ENCODE measurements around the gene RPP21. TPM values are rescaled to one million over a fixed set of nuclear protein-coding genes. Genes with fewer than 3 reads are reported as not detected.

RPP21 gene
- total RNA-seq, 1 donor from 2014 or later = 74.3 TPM

DNA sequence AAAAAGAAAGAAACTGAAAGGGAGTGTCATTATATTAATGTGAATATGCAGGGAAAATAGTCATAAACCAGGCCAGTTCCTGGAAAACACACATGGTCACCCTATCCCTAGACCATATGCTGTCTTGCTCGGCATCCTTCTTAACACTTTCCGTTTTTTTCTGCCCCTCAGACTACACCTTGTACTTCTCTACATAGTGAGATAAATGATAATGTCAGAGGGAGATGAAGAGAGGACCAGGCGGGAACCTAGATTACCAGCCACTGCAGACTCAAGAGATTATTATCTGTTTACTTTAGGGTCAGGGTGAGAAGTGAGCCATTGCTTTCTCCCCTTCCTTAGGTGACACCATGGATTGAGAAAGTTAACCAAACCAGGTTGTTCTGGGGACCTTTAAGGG lies 3.7 kb upstream of the RPP21 start:
- DNase-seq (ENCODE audit: low read depth) = no peak
- Histone ChIP-seq H3K4me3 (ENCODE audit: low read depth, low read length) (no peak overlapping the region), H3K27me3 (ENCODE audit: control insufficient read depth, insufficient read depth, low read length) (no peaks in the 10 kb centered on the region), H3K36me3 (ENCODE audit: control insufficient read depth, insufficient read depth, low read length) (no peaks in the 10 kb centered on the region)
- TF ChIP-seq, protein P1, sequence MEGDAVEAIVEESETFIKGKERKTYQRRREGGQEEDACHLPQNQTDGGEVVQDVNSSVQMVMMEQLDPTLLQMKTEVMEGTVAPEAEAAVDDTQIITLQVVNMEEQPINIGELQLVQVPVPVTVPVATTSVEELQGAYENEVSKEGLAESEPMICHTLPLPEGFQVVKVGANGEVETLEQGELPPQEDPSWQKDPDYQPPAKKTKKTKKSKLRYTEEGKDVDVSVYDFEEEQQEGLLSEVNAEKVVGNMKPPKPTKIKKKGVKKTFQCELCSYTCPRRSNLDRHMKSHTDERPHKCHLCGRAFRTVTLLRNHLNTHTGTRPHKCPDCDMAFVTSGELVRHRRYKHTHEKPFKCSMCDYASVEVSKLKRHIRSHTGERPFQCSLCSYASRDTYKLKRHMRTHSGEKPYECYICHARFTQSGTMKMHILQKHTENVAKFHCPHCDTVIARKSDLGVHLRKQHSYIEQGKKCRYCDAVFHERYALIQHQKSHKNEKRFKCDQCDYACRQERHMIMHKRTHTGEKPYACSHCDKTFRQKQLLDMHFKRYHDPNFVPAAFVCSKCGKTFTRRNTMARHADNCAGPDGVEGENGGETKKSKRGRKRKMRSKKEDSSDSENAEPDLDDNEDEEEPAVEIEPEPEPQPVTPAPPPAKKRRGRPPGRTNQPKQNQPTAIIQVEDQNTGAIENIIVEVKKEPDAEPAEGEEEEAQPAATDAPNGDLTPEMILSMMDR (IDR thresholded peaks at IDR 0.05; ENCODE audit: insufficient read depth, low read length, poor library complexity, severe bottlenecking) = no peak

DNA sequence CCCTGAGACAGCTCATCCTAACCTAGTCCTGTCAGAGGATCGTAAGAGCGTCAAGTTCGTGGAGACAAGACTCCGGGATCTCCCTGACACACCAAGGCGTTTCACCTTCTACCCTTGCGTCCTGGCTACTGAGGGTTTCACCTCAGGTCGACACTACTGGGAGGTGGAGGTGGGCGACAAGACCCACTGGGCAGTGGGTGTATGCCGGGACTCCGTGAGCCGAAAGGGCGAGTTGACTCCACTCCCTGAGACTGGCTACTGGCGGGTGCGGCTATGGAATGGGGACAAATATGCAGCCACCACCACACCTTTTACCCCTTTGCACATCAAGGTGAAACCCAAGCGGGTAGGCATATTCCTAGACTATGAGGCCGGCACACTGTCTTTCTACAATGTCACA lies 3.2 kb upstream of the RPP21 start:
- no peaks in the 10 kb centered on the region for H3K36me3 ChIP-seq (ENCODE audit: control insufficient read depth, insufficient read depth, low read length)
- TF ChIP-seq, protein P1 (IDR thresholded peaks at IDR 0.05; ENCODE audit: insufficient read depth, low read length, poor library complexity, severe bottlenecking) = no peak
- no peak for DNase-seq (ENCODE audit: low read depth)
- H3K4me3 ChIP-seq (ENCODE audit: low read depth, low read length) = no peak overlapping the region
- no peaks in the 10 kb centered on the region for H3K27me3 ChIP-seq (ENCODE audit: control insufficient read depth, insufficient read depth, low read length)

DNA sequence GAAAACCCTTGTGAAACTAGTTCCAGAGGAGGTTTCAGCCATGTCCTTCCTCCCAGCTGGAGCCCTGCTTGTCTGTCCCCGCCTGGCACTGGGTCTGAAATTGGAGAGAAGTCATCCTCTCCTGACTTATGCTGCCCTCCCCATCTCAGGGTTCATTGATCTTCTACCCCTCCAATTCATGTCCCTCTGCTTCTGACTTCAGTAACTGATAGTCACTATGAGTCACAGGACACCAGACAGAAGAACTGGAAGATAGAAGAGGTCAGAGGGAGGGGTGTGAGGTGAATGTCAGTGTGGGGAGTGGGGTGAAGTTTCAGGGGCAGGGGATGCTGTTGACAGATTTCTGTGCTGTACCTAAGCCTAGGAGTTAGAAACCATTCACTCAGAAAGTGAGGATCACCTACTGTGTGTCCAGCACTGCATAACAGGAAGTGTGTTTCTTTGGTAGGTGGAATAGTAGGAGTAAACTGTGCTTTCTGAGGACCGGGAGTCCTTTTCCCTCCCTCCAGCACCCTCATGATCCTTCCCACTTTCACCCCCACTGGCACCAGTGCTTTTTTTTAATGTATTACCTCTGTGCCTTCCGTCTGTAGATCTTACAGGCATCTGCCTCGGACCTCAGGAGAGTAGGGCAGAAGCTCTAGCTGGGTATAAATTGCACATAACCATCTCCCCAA lies 627 bp upstream of the RPP21 start:
- no peak for DNase-seq (ENCODE audit: low read depth)
- no peaks in the 10 kb centered on the region for H3K27me3 ChIP-seq (ENCODE audit: control insufficient read depth, insufficient read depth, low read length)
- no peak overlapping the region for H3K4me3 ChIP-seq (ENCODE audit: low read depth, low read length)
- no peaks in the 10 kb centered on the region for H3K36me3 ChIP-seq (ENCODE audit: control insufficient read depth, insufficient read depth, low read length)
- TF ChIP-seq, protein P1 (IDR thresholded peaks at IDR 0.05; ENCODE audit: insufficient read depth, low read length, poor library complexity, severe bottlenecking) = no peak

DNA sequence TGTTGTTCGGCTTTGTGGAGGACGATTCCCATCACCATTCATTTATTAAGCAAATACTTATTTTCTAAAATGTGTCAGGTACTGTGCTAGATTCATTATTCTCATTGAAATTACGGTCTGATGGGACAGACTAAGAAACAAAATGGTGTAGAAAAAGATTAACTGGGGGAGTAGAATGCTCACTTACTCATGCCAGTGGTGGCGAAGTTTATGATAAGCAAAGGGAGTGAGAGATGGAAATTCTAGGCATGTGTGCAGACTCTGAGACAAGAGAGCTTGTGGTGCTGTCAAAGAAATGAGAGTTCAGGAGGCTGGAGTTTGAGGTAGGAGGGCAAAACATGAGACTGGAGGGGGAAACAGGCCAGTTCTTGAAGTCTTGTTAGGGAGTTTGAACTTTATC lies 896 bp downstream of the RPP21 start:
- DNase-seq (ENCODE audit: low read depth) = no peak
- no peaks in the 10 kb centered on the region for H3K36me3 ChIP-seq (ENCODE audit: control insufficient read depth, insufficient read depth, low read length)
- TF ChIP-seq, protein P1 (IDR thresholded peaks at IDR 0.05; ENCODE audit: insufficient read depth, low read length, poor library complexity, severe bottlenecking) = no peak
- no peaks in the 10 kb centered on the region for H3K27me3 ChIP-seq (ENCODE audit: control insufficient read depth, insufficient read depth, low read length)
- H3K4me3 ChIP-seq (ENCODE audit: low read depth, low read length) = peak overlapping the region; percentile 96

DNA sequence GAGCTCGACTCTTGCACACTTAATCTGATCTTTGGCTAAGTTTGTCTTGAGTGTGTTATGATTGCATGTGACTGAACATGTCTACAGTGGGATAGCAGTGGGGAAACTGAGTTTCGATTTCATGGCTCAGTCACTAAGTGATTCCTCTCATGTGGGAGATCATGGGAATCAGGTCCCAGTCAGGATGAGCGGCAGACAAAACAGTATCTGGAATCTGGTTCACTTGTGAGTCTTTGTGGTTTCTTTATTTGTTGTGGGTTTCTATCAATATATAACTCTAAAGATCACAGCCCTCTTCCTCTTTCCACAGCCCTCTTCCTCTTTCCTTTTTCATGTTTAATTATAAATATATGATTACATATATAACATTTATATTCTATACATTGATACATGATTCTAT lies 4.0 kb downstream of the RPP21 start:
- TF ChIP-seq, protein P1 (IDR thresholded peaks at IDR 0.05; ENCODE audit: insufficient read depth, low read length, poor library complexity, severe bottlenecking) = no peak
- Histone ChIP-seq H3K4me3 (ENCODE audit: low read depth, low read length) (no peak overlapping the region), H3K27me3 (ENCODE audit: control insufficient read depth, insufficient read depth, low read length) (peaks cover 4% of the 10 kb centered on the region), H3K36me3 (ENCODE audit: control insufficient read depth, insufficient read depth, low read length) (no peaks in the 10 kb centered on the region)
- no peak for DNase-seq (ENCODE audit: low read depth)
